PFSK-1 (cell line): ENCODE results near the gene RECQL.

Experiments
- FOXP2 ChIP-seq: optimal IDR thresholded peaks from 2 replicates; pipeline ENCODE3; 2011; ENCODE audit warnings: borderline replicate concordance, control low read depth, inconsistent platforms; ENCODE audit not compliant: insufficient read depth; ENCODE audit errors: extremely low read length, extremely low read depth
- POLR2AphosphoS5 ChIP-seq: IDR thresholded peaks from 2 replicates; pipeline ENCODE4 v1.6.1; 2012; ENCODE audit warnings: low read depth, mild to moderate bottlenecking, control low read depth, low read length, moderate library complexity
- SIN3A ChIP-seq: IDR thresholded peaks from 2 replicates; pipeline ENCODE4 v1.6.1; 2012; ENCODE audit warnings: mild to moderate bottlenecking, low read length, moderate library complexity, borderline replicate concordance; ENCODE audit not compliant: insufficient read depth
- TAF1 ChIP-seq: IDR thresholded peaks from 2 replicates; pipeline ENCODE4 v1.6.1; 2012; ENCODE audit warnings: low read length, control low read depth, borderline replicate concordance; ENCODE audit not compliant: insufficient read depth
- TF ChIP-seq, protein P1 (sequence below), 2 experiments: IDR thresholded peaks; 2 replicates each; pipeline versions ENCODE4 v1.6.1 to v1.8.0; 2011 to 2012; ENCODE audit warnings: low read depth in 2 of 2, low read length in 2 of 2, control low read depth in 1 of 2, inconsistent platforms in 1 of 2, mild to moderate bottlenecking in 1 of 2, moderate library complexity in 1 of 2; ENCODE audit not compliant: insufficient read depth in 1 of 2

GRCh38 chr12:21521541-21521940, 20.1 kb upstream of the RECQL start:
- TF ChIP-seq POLR2AphosphoS5 (no peak), SIN3A (no peak), TAF1 (no peak), FOXP2 (no peak)
- TF ChIP-seq, protein P1, sequence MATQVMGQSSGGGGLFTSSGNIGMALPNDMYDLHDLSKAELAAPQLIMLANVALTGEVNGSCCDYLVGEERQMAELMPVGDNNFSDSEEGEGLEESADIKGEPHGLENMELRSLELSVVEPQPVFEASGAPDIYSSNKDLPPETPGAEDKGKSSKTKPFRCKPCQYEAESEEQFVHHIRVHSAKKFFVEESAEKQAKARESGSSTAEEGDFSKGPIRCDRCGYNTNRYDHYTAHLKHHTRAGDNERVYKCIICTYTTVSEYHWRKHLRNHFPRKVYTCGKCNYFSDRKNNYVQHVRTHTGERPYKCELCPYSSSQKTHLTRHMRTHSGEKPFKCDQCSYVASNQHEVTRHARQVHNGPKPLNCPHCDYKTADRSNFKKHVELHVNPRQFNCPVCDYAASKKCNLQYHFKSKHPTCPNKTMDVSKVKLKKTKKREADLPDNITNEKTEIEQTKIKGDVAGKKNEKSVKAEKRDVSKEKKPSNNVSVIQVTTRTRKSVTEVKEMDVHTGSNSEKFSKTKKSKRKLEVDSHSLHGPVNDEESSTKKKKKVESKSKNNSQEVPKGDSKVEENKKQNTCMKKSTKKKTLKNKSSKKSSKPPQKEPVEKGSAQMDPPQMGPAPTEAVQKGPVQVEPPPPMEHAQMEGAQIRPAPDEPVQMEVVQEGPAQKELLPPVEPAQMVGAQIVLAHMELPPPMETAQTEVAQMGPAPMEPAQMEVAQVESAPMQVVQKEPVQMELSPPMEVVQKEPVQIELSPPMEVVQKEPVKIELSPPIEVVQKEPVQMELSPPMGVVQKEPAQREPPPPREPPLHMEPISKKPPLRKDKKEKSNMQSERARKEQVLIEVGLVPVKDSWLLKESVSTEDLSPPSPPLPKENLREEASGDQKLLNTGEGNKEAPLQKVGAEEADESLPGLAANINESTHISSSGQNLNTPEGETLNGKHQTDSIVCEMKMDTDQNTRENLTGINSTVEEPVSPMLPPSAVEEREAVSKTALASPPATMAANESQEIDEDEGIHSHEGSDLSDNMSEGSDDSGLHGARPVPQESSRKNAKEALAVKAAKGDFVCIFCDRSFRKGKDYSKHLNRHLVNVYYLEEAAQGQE (IDR thresholded peaks at IDR 0.05; ENCODE audit: insufficient read depth in 1 of 2, low read depth in 2 of 2, low read length in 2 of 2): no peak
